ENCODE results near the gene RHOBTB1.

- TF ChIP-seq, protein P1, sequence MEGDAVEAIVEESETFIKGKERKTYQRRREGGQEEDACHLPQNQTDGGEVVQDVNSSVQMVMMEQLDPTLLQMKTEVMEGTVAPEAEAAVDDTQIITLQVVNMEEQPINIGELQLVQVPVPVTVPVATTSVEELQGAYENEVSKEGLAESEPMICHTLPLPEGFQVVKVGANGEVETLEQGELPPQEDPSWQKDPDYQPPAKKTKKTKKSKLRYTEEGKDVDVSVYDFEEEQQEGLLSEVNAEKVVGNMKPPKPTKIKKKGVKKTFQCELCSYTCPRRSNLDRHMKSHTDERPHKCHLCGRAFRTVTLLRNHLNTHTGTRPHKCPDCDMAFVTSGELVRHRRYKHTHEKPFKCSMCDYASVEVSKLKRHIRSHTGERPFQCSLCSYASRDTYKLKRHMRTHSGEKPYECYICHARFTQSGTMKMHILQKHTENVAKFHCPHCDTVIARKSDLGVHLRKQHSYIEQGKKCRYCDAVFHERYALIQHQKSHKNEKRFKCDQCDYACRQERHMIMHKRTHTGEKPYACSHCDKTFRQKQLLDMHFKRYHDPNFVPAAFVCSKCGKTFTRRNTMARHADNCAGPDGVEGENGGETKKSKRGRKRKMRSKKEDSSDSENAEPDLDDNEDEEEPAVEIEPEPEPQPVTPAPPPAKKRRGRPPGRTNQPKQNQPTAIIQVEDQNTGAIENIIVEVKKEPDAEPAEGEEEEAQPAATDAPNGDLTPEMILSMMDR (IDR thresholded peaks at IDR 0.05), result no peak
- TF ChIP-seq EP300 (IDR thresholded peaks at IDR 0.05), result no peak
Measured at GRCh38 chr10:60901561-60902235, 42.3 kb downstream of the RHOBTB1 start.

Measured in upper lobe of left lung (tissue), 4 donors.